ENCODE data around the gene PPIF.

DNA sequence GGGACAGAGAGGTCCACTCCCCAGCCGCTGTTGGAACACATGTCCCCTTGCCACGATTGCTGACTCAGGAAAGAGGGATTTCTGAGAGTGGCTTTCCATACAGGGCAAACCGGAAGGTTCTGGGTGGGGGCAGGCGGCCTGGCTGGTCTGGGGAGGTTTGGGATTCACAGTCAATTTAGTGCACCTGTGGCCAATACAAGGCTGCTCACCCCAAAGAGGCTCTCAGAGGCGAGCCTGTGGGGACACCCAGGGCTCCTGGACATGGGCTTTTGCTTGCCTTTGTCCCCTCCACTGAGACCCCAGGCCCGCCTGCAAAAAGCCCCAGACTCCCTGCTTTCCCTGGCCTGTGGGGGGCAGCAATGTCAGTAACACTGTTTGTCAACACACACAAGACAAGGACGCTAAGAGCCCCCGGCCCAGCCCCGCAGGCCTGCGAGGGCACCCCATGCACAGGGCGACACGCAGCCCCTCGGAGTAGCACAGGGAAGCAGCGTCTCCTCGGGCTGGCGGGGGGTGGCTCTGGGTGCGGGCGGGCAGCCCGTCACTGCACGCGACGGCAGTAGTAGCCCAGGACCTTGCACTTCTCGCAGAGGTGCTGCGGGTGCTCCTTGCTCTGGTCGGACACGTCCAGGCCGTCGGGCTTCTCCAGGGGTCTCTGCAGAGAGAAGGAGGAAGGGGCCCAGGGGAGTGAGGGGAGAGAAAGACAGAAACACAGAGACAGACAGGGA, 38.7 kb downstream of the PPIF start:
- TF ChIP-seq FOXM1 (IDR thresholded peaks at IDR 0.05; ENCODE audit: borderline replicate concordance): no peak
- no peak for TF ChIP-seq FOXK2 (IDR thresholded peaks at IDR 0.05)
- TF ChIP-seq FOXA1 (IDR thresholded peaks at IDR 0.05): no peak
- no peak for TF ChIP-seq ARNT (IDR thresholded peaks at IDR 0.05)
